ENCODE measurements around the gene TMEM63A. TPM values are rescaled to one million over a fixed set of nuclear protein-coding genes. Genes with fewer than 3 reads are reported as not detected.

TMEM63A gene
- total RNA-seq, 4 donors from 2014 or later = 30.1 to 57.7 (median 41.6) TPM

DNA sequence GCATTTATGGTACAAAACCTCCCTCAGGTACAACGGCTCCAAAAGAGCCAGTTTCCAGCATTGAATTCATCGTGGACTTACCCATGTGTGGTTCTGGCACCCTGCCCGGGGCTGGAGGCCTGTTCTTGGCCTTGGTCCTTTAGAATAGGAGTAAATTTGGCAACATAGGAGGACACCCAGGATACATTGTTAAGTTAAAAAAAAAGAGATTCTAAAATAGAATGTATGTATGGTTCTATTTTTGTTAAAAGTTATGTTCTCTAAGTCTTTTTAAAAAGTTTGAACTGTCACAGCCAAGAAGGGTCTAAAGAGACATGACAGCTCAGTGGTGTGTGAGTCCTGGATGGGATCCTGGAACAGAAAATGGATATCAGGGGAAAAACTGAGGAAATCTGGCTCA lies 46.3 kb downstream of the TMEM63A start:
- Histone ChIP-seq H3K36me3 (peaks cover 38 to 66% of the 10 kb centered on the region in 2 donors), H3K4me1 (peaks cover 9 to 18% of the 10 kb centered on the region in 2 donors), H3K27me3 (no peaks in the 10 kb centered on the region), H3K4me3 (replicated peaks in 1 of 3) (no peak overlapping the region), H3K9me3 (no peaks in the 10 kb centered on the region), H3K27ac (peak overlapping the region in 2 of 3 donors; percentile 9 to 45)
- 8 to 11% methylated on average over 3 of the region's 3 CpGs for WGBS, 2 donors
- DNase-seq = peak; percentile 91 to 92
- intact Hi-C loops (cut with DNase I) = no loop called here
- no peak for TF ChIP-seq POLR2A (IDR thresholded peaks at IDR 0.05)
- TF ChIP-seq, protein P1, sequence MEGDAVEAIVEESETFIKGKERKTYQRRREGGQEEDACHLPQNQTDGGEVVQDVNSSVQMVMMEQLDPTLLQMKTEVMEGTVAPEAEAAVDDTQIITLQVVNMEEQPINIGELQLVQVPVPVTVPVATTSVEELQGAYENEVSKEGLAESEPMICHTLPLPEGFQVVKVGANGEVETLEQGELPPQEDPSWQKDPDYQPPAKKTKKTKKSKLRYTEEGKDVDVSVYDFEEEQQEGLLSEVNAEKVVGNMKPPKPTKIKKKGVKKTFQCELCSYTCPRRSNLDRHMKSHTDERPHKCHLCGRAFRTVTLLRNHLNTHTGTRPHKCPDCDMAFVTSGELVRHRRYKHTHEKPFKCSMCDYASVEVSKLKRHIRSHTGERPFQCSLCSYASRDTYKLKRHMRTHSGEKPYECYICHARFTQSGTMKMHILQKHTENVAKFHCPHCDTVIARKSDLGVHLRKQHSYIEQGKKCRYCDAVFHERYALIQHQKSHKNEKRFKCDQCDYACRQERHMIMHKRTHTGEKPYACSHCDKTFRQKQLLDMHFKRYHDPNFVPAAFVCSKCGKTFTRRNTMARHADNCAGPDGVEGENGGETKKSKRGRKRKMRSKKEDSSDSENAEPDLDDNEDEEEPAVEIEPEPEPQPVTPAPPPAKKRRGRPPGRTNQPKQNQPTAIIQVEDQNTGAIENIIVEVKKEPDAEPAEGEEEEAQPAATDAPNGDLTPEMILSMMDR (IDR thresholded peaks at IDR 0.05) = no peak

DNA sequence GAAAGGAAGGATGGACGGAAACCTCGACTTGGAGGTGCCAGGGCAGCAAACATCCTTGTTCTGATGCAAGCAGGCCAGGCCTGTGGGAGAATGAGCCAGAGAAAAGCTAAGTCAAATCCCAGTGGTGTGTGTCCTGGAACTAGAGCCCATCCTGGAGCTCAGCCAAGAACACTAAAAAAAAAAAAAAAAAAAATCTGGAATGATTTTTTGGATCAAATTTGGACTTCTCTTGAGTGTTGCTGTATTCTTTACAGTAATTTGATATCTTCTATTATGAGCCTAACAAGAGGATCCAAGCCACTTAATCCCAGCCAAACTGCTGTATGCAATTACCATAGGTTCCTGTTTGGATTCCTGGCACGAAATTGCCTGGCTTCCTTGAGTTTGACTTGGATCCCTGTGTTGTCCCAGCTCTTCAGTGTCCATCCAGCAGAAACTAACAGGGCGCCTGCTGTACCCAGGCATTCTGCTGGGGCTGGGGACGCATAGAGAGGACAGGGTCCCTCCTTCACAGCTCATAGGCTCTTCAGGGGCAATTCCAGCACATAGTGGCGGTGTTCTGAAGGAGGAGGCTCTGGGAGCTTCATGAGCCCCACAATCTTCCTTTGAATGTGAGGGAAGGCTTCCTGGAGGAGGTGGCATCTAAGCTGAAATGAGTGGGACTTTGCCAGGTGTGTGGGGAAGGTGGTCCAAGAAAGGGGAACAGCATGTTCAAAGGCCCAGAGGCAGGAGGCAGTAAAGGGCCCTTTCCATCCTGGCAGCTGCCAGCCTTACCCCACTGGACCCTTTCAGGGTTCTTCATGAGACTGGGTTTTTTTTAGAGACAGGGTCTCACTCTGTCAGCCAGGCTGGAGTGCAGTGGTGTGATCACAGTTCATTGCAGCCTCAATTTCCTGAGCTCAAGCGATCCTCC lies 47.5 kb downstream of the TMEM63A start:
- Histone ChIP-seq H3K4me3 (replicated peaks in 1 of 3) (no peak overlapping the region), H3K9me3 (no peaks in the 10 kb centered on the region), H3K36me3 (peaks cover 29 to 59% of the 10 kb centered on the region in 2 donors), H3K27me3 (no peaks in the 10 kb centered on the region), H3K27ac (peak overlapping the region; percentile 69 to 75 (median 71)), H3K4me1 (peaks cover 9 to 18% of the 10 kb centered on the region in 2 donors)
- DNase-seq = peak; percentile 63 to 68
- intact Hi-C loops (cut with DNase I) = no loop called here
- TF ChIP-seq, protein P1 (IDR thresholded peaks at IDR 0.05) = no peak
- no peak for TF ChIP-seq POLR2A (IDR thresholded peaks at IDR 0.05)
- 37 to 64% methylated on average over 7 of the region's 7 CpGs for WGBS, 2 donors

- no peak overlapping the region for H3K27ac ChIP-seq
- TF ChIP-seq POLR2A (IDR thresholded peaks at IDR 0.05) = no peak
- TF ChIP-seq, protein P1 (IDR thresholded peaks at IDR 0.05) = no peak
- intact Hi-C loops (cut with DNase I) = no loop called here
- H3K36me3 ChIP-seq = peaks cover 18 to 40% of the 10 kb centered on the region in 2 donors
- no peak for DNase-seq
- H3K4me1 ChIP-seq = peaks cover 18 to 27% of the 10 kb centered on the region in 2 donors
- no peaks in the 10 kb centered on the region for H3K27me3 ChIP-seq
- WGBS, 2 donors = 93 to 95% methylated on average over 6 of the region's 6 CpGs
- H3K9me3 ChIP-seq = no peaks in the 10 kb centered on the region
- H3K4me3 ChIP-seq (replicated peaks in 1 of 3) = no peak overlapping the region
Observed at GRCh38 chr1:225830841-225831240, 51.3 kb downstream of the TMEM63A start.

DNA sequence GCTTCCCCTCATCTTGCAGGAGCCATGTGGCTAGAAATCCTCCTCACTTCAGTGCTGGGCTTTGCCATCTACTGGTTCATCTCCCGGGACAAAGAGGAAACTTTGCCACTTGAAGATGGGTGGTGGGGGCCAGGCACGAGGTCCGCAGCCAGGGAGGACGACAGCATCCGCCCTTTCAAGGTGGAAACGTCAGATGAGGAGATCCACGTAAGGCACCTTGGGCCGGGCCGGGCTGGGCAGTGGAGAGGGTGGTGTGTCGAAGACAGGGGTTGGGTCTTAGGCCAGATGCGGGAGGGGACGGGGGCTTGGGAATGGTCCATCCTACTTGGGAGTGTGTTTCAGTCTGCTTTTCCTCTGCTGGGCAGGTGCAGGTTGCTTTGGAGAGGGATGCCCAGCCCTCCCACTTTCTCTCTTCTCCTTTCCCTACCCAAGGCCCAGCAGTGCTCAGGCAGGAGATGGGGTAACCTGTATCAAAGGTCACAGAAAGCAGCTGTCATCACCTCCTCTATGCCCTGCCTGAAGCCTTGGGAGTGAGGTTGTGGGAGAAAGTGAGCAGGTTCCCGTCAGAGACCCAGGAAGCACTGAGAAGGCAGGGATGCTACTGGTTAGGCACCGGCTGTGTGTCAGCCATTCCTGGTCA lies 53.4 kb downstream of the TMEM63A start:
- no peaks in the 10 kb centered on the region for H3K9me3 ChIP-seq
- H3K27me3 ChIP-seq = no peaks in the 10 kb centered on the region
- WGBS, 2 donors = 92 to 93% methylated on average over 14 of the region's 14 CpGs
- intact Hi-C loops (cut with DNase I) = no loop called here
- no peak for TF ChIP-seq POLR2A (IDR thresholded peaks at IDR 0.05)
- TF ChIP-seq, protein P1 (IDR thresholded peaks at IDR 0.05) = no peak
- H3K4me3 ChIP-seq (replicated peaks in 1 of 3) = no peak overlapping the region
- no peak overlapping the region for H3K27ac ChIP-seq
- H3K4me1 ChIP-seq = peaks cover 27 to 32% of the 10 kb centered on the region in 2 donors
- peaks cover 18 to 40% of the 10 kb centered on the region in 2 donors for H3K36me3 ChIP-seq
- no peak for DNase-seq
